ENCODE measurements around the gene GIMAP6.

DNA sequence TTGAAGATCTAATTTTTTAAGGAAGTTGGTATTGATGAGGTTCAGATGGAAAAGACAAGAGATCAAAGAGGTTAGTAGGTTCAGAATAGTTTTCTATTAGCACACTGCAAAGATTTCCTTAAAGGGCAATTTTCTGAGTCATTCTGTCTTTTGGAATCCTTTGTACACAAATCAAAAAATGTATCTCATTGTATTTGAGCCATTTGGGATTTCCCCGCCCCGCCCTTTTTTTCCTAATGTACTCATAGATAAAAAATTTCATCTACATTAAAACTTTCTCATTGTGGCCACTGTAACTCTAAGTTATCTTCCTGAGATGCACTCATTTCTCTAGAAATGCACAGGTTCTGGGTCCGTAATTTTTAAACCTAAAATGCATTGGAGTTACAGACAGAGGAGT is 12.1 kb downstream of the GIMAP6 start:
- no peak for TF ChIP-seq EZH2 (IDR thresholded peaks at IDR 0.05; ENCODE audit: insufficient read depth, poor library complexity, severe bottlenecking)
- no peak for TF ChIP-seq EZH2phosphoT487 (IDR thresholded peaks at IDR 0.05; ENCODE audit: insufficient read depth, low read depth)

Measured in GM23248 (cell line).